HepG2 (cell line): ENCODE data around the gene TEAD4. TPM values are rescaled to one million over a fixed set of nuclear protein-coding genes. Genes with fewer than 3 reads are reported as not detected.

Experiments
- DRAP1 ChIP-seq: IDR thresholded peaks from 2 replicates; pipeline ENCODE4 v1.6.1; 2016; ENCODE audit warnings: missing genetic modification reagents, missing compliant biosample characterization
- ETS1 ChIP-seq: sonication (generic); formaldehyde crosslinking; IDR thresholded peaks from 2 replicates; pipeline ENCODE4 v1.4.0; 2020; ENCODE audit warnings: missing genetic modification reagents
- RBFOX2 ChIP-seq: fragments of 200-400 bp; formaldehyde crosslinking; IDR thresholded peaks from 2 replicates; pipeline ENCODE4 v1.6.1; 2017; ENCODE audit warnings: low read depth, mild to moderate bottlenecking, low read length
- SETDB1 ChIP-seq: sonication (generic); formaldehyde crosslinking; IDR thresholded peaks from 2 replicates; pipeline ENCODE4 v1.5.1; 2020; ENCODE audit warnings: missing genetic modification reagents, mild to moderate bottlenecking, borderline replicate concordance
- SOX13 ChIP-seq, 3 experiments: fragments of 450-650 bp in 1 of 3; sonication (generic) in 1 of 3; formaldehyde crosslinking in 1 of 3; IDR thresholded peaks in 2 of 3; conservative IDR thresholded peaks in 1 of 3; 2 replicates each; pipeline versions ENCODE4 v1.5.0 to v1.6.1; 2016 to 2020; ENCODE audit warnings: antibody characterized with exemption in 1 of 3, mild to moderate bottlenecking in 1 of 3, missing compliant biosample characterization in 1 of 3, missing genetic modification reagents in 1 of 3, moderate library complexity in 1 of 3
- SP5 ChIP-seq: IDR thresholded peaks from 2 replicates; pipeline ENCODE4 v1.6.1; 2016; ENCODE audit warnings: low read depth, borderline replicate concordance
- SPEN ChIP-seq: sonication (generic); formaldehyde crosslinking; IDR thresholded peaks from 2 replicates; pipeline ENCODE4 v1.5.1; 2020; ENCODE audit warnings: low read depth, mild to moderate bottlenecking, missing genetic modification reagents
- TBX3 ChIP-seq: fragments of 450-650 bp; IDR thresholded peaks from 2 replicates; pipeline ENCODE4 v1.6.1; 2017; ENCODE audit warnings: antibody characterized with exemption, mild to moderate bottlenecking, inconsistent platforms, borderline replicate concordance
- U2AF2 ChIP-seq: fragments of 200-400 bp; formaldehyde crosslinking; IDR thresholded peaks from 2 replicates; pipeline ENCODE4 v1.6.1; 2017; ENCODE audit warnings: low read depth, mild to moderate bottlenecking, low read length
- YEATS2 ChIP-seq: sonication (generic); formaldehyde crosslinking; IDR thresholded peaks from 2 replicates; pipeline ENCODE4 v1.4.0; 2020; ENCODE audit warnings: missing genetic modification reagents, borderline replicate concordance
- ZBTB3 ChIP-seq: sonication (generic); formaldehyde crosslinking; IDR thresholded peaks from 2 replicates; pipeline ENCODE4 v1.4.0; 2020; ENCODE audit warnings: low read depth, mild to moderate bottlenecking, moderate library complexity, missing genetic modification reagents, borderline replicate concordance
- ZBTB43 ChIP-seq: sonication (generic); formaldehyde crosslinking; conservative IDR thresholded peaks from 2 replicates; pipeline ENCODE4 v1.4.0; 2020; ENCODE audit warnings: missing genetic modification reagents
- ZFP36L1 ChIP-seq: sonication (generic); formaldehyde crosslinking; IDR thresholded peaks from 2 replicates; pipeline ENCODE4 v1.8.0; 2022; ENCODE audit warnings: mild to moderate bottlenecking, missing genetic modification reagents, moderate library complexity
- ZNF3 ChIP-seq: IDR thresholded peaks from 2 replicates; pipeline ENCODE4 v1.7.0; 2017; ENCODE audit warnings: inconsistent platforms
- ZNF451 ChIP-seq: sonication (generic); formaldehyde crosslinking; IDR thresholded peaks from 2 replicates; pipeline ENCODE4 v1.5.0; 2020; ENCODE audit warnings: mild to moderate bottlenecking, missing genetic modification reagents
- ZNF556 ChIP-seq: sonication (generic); formaldehyde crosslinking; IDR thresholded peaks from 2 replicates; pipeline ENCODE4 v1.4.0; 2020; ENCODE audit warnings: mild to moderate bottlenecking, missing genetic modification reagents, borderline replicate concordance
- ZNF597 ChIP-seq: sonication (generic); formaldehyde crosslinking; IDR thresholded peaks from 2 replicates; pipeline ENCODE4 v1.5.0; 2020; ENCODE audit warnings: missing genetic modification reagents
- ZNF619 ChIP-seq: sonication (generic); formaldehyde crosslinking; IDR thresholded peaks from 2 replicates; pipeline ENCODE4 v1.4.0; 2020; ENCODE audit warnings: mild to moderate bottlenecking, missing genetic modification reagents
- ZNF691 ChIP-seq: sonication (generic); formaldehyde crosslinking; IDR thresholded peaks from 2 replicates; pipeline ENCODE4 v1.4.0; 2020; ENCODE audit warnings: missing genetic modification reagents, low read depth, mild to moderate bottlenecking, borderline replicate concordance
- ZNF772 ChIP-seq: sonication (generic); formaldehyde crosslinking; IDR thresholded peaks from 2 replicates; pipeline ENCODE4 v1.5.0; 2020; ENCODE audit warnings: mild to moderate bottlenecking, missing genetic modification reagents
- ZNF792 ChIP-seq: IDR thresholded peaks from 2 replicates; pipeline ENCODE4 v1.6.1; 2016
- ZSCAN9 ChIP-seq: IDR thresholded peaks from 2 replicates; pipeline ENCODE4 v1.6.1; 2016; ENCODE audit warnings: borderline replicate concordance
- ZUFSP ChIP-seq: sonication (generic); formaldehyde crosslinking; IDR thresholded peaks from 2 replicates; pipeline ENCODE4 v1.9.0; 2021; ENCODE audit warnings: missing genetic modification reagents, mild to moderate bottlenecking, borderline replicate concordance
- polyA plus RNA-seq, 8 experiments: library from polyadenylated mRNA; depleted of rRNA in 3 of 8; stranded (reverse) in 7 of 8; unstranded in 1 of 8; fragments of >200 nt; fragmentation: Illumina TruSeq in 4 of 8; extraction: Trizol in 4 of 8; gene quantifications; 2 replicates each; pipeline versions ENCODE4 v1.2.1 to v1.2.3, GENCODE V29; 2011 to 2016; ENCODE audit warnings: low read depth in 4 of 8, missing spikeins in 1 of 8, mixed read lengths in 1 of 8; ENCODE audit not compliant: insufficient read depth in 1 of 8
- total RNA-seq, 5 experiments: library from RNA; depleted of rRNA; stranded (reverse); fragments of >200 nt; fragmentation: Illumina TruSeq; extraction: Trizol; gene quantifications; 2 replicates each; pipeline ENCODE4 v1.2.3, GENCODE V29; 2016; ENCODE audit warnings: low read depth in 1 of 5

The TEAD4 gene
- total and polyA plus RNA-seq, 2 of the 13 experiments (the other 11 are each of a cell fraction or from before 2014, with no cell fraction given): 45.0 to 69.4 TPM

- TF ChIP-seq ETS1 (no peak), ZNF597 (no peak), ZNF556 (peak; percentile 38; the same call in 1 of the 2 replicates), SETDB1 (CRISPR knock-in tag) (no peak), ZNF772 (peak; percentile 74; the same call in 1 of the 2 replicates), ZNF792 (CRISPR knock-in tag) (peak; percentile 85; the same call in 1 of the 2 replicates), SPEN (CRISPR knock-in tag) (peak; percentile 54; the same call in 1 of the 2 replicates), ZFP36L1 (CRISPR knock-in tag) (peak; percentile 81; the same call in 1 of the 2 replicates), TBX3 (no peak), ZNF3 (CRISPR knock-in tag) (no peak), ZNF691 (peak; percentile 13; the same call in 1 of the 2 replicates), YEATS2 (CRISPR knock-in tag) (0 out of 2 replicates have a peak, but pooled peaks have one; percentile 22), ZBTB3 (CRISPR knock-in tag) (peak; percentile 75; the same call in 1 of the 2 replicates), ZSCAN9 (no peak), ZNF451 (CRISPR knock-in tag) (no peak; the same call in 1 of the 2 replicates), ZNF619 (no peak; the same call in 1 of the 2 replicates), DRAP1 (CRISPR knock-in tag) (peak; percentile 31), RBFOX2 (no peak; the same call in none of the 2 replicates), SP5 (CRISPR knock-in tag) (peak; percentile 90), U2AF2 (no peak), ZUFSP (no peak), SOX13 (IDR thresholded peaks at IDR 0.05) (peak; percentile 12; the same call in 1 of the 2 replicates), SOX13 (CRISPR knock-in tag; conservative IDR thresholded peaks at IDR 0.05 in 1 of 2, IDR thresholded peaks at IDR 0.05 in 1 of 2) (peak in 1 of 2 experiments; percentile 67; a peak in 2 of 4 replicates), ZBTB43 (CRISPR knock-in tag) (peak; percentile 36; the same call in 1 of the 2 replicates)
Observed at GRCh38 chr12:2963154-2963759, 4.1 kb downstream of the TEAD4 start (continued).
